MM.1S (cell line): ENCODE measurements around the gene OR11H6.

ENCODE experiments used
- DNase-seq: peaks from one replicate; pipeline ENCODE4 v3.0.0-alpha.2; 2015
- H2AFZ ChIP-seq: fragments of 300-600 bp; sonication (generic); 2 replicates; pipeline ENCODE4 v1.6.0; 2016; ENCODE audit warnings: antibody characterized with exemption, low read length
- H3F3A ChIP-seq: fragments of 300-600 bp; sonication (generic); 2 replicates; pipeline ENCODE4 v1.6.1; 2016; ENCODE audit warnings: mild to moderate bottlenecking, antibody characterized with exemption, low read length, moderate library complexity, mixed read lengths; ENCODE audit not compliant: insufficient read depth
- H3K27ac ChIP-seq: fragments of 300-600 bp; sonication (generic); 2 replicates; pipeline ENCODE4 v1.5.1; 2016; ENCODE audit warnings: mild to moderate bottlenecking, low read length
- H3K27me3 ChIP-seq: fragments of 300-600 bp; sonication (generic); replicated peaks from 2 replicates; pipeline ENCODE4 v1.6.0; 2016; ENCODE audit warnings: low read length; ENCODE audit not compliant: insufficient read depth
- H3K36me3 ChIP-seq: fragments of 300-600 bp; sonication (generic); replicated peaks from 2 replicates; pipeline ENCODE4 v1.6.1; 2016; ENCODE audit warnings: mild to moderate bottlenecking, low read length, mixed read lengths; ENCODE audit not compliant: insufficient read depth
- H3K4me1 ChIP-seq: fragments of 300-600 bp; sonication (generic); 2 replicates; pipeline ENCODE4 v1.6.1; 2016; ENCODE audit warnings: low read length, mixed read lengths
- H3K4me2 ChIP-seq: fragments of 300-600 bp; sonication (generic); 2 replicates; pipeline ENCODE4 v1.6.0; 2016; ENCODE audit warnings: low read depth, low read length
- H3K4me3 ChIP-seq: fragments of 300-600 bp; sonication (generic); 2 replicates; pipeline ENCODE4 v1.5.1; 2016; ENCODE audit warnings: low read length, mixed read lengths
- H3K79me2 ChIP-seq: fragments of 300-600 bp; sonication (generic); 2 replicates; pipeline ENCODE4 v1.6.1; 2016; ENCODE audit warnings: mixed run types, low read length, mixed read lengths
- H3K9ac ChIP-seq: fragments of 300-600 bp; sonication (generic); 2 replicates; pipeline ENCODE4 v1.6.1; 2016; ENCODE audit warnings: low read length, mixed read lengths
- H3K9me2 ChIP-seq: fragments of 300-600 bp; sonication (generic); replicated peaks from 2 replicates; pipeline ENCODE4 v1.6.1; 2016; ENCODE audit warnings: mild to moderate bottlenecking, low read length, mixed read lengths; ENCODE audit not compliant: insufficient read depth
- H3K9me3 ChIP-seq: fragments of 300-600 bp; sonication (generic); replicated peaks from 2 replicates; pipeline ENCODE4 v1.6.1; 2016; ENCODE audit warnings: mild to moderate bottlenecking, low read length, mixed read lengths; ENCODE audit not compliant: insufficient read depth
- H4K20me1 ChIP-seq: fragments of 300-600 bp; sonication (generic); 2 replicates; pipeline ENCODE4 v1.6.1; 2016; ENCODE audit warnings: mild to moderate bottlenecking, low read length, moderate library complexity, mixed read lengths; ENCODE audit not compliant: insufficient read depth
- EZH2 ChIP-seq: fragments of 300-600 bp; sonication (generic); optimal IDR thresholded peaks from 2 replicates; pipeline ENCODE3; 2017; ENCODE audit warnings: low read depth, mild to moderate bottlenecking, antibody characterized with exemption, low read length, mixed read lengths
- EZH2phosphoT487 ChIP-seq: fragments of 300-600 bp; sonication (generic); IDR thresholded peaks from 2 replicates; pipeline ENCODE4 v1.6.1; 2018; ENCODE audit warnings: antibody characterized with exemption, low read length
- TF ChIP-seq, protein P1 (sequence below): fragments of 300-600 bp; sonication (generic); IDR thresholded peaks from 2 replicates; pipeline ENCODE4 v1.5.1; 2016; ENCODE audit warnings: antibody characterized with exemption, low read length, mixed read lengths

OR11H6 gene

GRCh38 chr14:20184181-20184580 is 39.3 kb upstream of the OR11H6 start:
- H3K4me1 ChIP-seq = no peaks in the 10 kb centered on the region
- no peaks in the 10 kb centered on the region for H3K9me3 ChIP-seq
- no peaks in the 10 kb centered on the region for H3K79me2 ChIP-seq
- H3K9ac ChIP-seq = no peak overlapping the region
- no peak overlapping the region for H3K4me2 ChIP-seq
- H2AFZ ChIP-seq = no peak overlapping the region
- no peak overlapping the region for H3K4me3 ChIP-seq
- no peaks in the 10 kb centered on the region for H3K9me2 ChIP-seq
- TF ChIP-seq EZH2 (no peak), EZH2phosphoT487 (no peak)
- TF ChIP-seq, protein P1, sequence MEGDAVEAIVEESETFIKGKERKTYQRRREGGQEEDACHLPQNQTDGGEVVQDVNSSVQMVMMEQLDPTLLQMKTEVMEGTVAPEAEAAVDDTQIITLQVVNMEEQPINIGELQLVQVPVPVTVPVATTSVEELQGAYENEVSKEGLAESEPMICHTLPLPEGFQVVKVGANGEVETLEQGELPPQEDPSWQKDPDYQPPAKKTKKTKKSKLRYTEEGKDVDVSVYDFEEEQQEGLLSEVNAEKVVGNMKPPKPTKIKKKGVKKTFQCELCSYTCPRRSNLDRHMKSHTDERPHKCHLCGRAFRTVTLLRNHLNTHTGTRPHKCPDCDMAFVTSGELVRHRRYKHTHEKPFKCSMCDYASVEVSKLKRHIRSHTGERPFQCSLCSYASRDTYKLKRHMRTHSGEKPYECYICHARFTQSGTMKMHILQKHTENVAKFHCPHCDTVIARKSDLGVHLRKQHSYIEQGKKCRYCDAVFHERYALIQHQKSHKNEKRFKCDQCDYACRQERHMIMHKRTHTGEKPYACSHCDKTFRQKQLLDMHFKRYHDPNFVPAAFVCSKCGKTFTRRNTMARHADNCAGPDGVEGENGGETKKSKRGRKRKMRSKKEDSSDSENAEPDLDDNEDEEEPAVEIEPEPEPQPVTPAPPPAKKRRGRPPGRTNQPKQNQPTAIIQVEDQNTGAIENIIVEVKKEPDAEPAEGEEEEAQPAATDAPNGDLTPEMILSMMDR = no peak
- no peaks in the 10 kb centered on the region for H3K27me3 ChIP-seq
- H3F3A ChIP-seq = no peaks in the 10 kb centered on the region
- no peaks in the 10 kb centered on the region for H3K36me3 ChIP-seq
- no peak overlapping the region for H3K27ac ChIP-seq
- H4K20me1 ChIP-seq = no peaks in the 10 kb centered on the region
- DNase-seq = no peak

- no peaks in the 10 kb centered on the region for H3K36me3 ChIP-seq
- no peak within 1 kb of the TSS for H3K4me2 ChIP-seq
- H3K9me3 ChIP-seq = no peaks in the 10 kb centered on the region
- H3K9ac ChIP-seq = no peak within 1 kb of the TSS
- H3K9me2 ChIP-seq = no peaks in the 10 kb centered on the region
- no peaks in the 10 kb centered on the region for H3K27me3 ChIP-seq
- no peaks in the 10 kb centered on the region for H3F3A ChIP-seq
- no peak within 1 kb of the TSS for H2AFZ ChIP-seq
- no peak for TF ChIP-seq EZH2
- TF ChIP-seq, protein P1 = no peak
- TF ChIP-seq EZH2phosphoT487 = no peak
- H3K79me2 ChIP-seq = no peaks in the 10 kb centered on the region
- no peak within 1 kb of the TSS for H3K4me3 ChIP-seq
- H3K4me1 ChIP-seq = no peaks in the 10 kb centered on the region
- H4K20me1 ChIP-seq = no peaks in the 10 kb centered on the region
- no peak within 1 kb of the TSS for H3K27ac ChIP-seq
- DNase-seq = no peak
Observed at GRCh38 chr14:20190596-20190995, 32.9 kb upstream of the OR11H6 start, which contains the start of gene OR11G2. OR11G2 (plus strand) TSS chr14:20190896; CDS start chr14:20197438, 6,542 bp downstream.

DNA sequence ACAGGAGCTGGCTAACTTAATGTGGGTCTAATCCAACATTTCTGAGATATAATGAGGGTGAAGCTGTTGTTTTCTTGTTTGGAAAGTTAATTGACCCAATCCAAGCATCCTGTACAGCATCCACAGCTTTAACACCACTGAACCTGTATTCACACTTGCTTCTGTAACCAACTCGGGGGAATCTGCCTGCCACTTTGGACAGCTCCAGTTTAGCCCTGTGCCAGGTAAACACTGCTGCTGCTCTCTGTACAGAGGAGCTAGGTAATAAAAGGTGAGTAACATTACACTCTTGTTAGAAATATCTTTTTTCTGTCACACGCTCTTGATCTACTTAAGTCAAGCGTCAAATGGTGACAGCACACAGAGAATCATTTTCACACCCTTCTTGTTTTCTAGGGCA is 32.1 kb upstream of the OR11H6 start:
- no peaks in the 10 kb centered on the region for H3K36me3 ChIP-seq
- H3K9ac ChIP-seq = no peak overlapping the region
- H2AFZ ChIP-seq = no peak overlapping the region
- no peaks in the 10 kb centered on the region for H3K4me1 ChIP-seq
- no peaks in the 10 kb centered on the region for H3K79me2 ChIP-seq
- H3K4me2 ChIP-seq = no peak overlapping the region
- DNase-seq = no peak
- no peaks in the 10 kb centered on the region for H3F3A ChIP-seq
- H3K9me2 ChIP-seq = no peaks in the 10 kb centered on the region
- no peak overlapping the region for H3K4me3 ChIP-seq
- H4K20me1 ChIP-seq = no peaks in the 10 kb centered on the region
- H3K27me3 ChIP-seq = no peaks in the 10 kb centered on the region
- TF ChIP-seq, protein P1 = no peak
- TF ChIP-seq EZH2 (no peak), EZH2phosphoT487 (no peak)
- H3K27ac ChIP-seq = no peak overlapping the region
- H3K9me3 ChIP-seq = no peaks in the 10 kb centered on the region
